UCSD-AML1 (cell line): ENCODE data around the gene CYFIP2.
"Not testable (repeated sequence)": the region's sequence is repeated elsewhere in the genome, so short reads cannot be mapped to it uniquely, and the experiment has no call there.

ENCODE experiments used
- DNase-seq: peaks from one replicate; lab custom pipeline; 2025; ENCODE audit not compliant: unreplicated experiment; lab: John Stamatoyannopoulos, UW

The CYFIP2 gene

GRCh38 chr5:157388111-157388710, 122.3 kb downstream of the CYFIP2 start:
- DNase-seq: no peak

GRCh38 chr5:157389103-157389502, 123.2 kb downstream of the CYFIP2 start:
- DNase-seq: no peak

DNA sequence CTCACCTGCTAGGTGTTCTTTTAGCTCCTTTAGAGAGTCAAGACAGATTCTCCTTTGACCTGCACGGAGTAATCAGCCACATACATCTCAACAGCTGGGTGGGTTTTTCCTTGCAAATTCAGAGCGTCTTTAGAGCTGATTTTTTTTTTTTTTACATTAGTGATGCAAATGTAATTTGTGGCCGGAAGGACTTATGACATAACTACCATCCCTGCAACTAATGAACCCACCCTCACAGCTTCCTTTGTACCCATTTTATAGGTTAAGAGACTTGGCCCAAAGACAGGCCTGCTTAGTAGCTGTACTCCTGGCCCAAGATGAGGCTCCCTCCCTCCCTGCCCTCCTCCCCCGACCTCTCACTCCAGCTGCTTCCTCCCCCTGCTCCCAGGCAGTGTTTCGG, 124.2 kb downstream of the CYFIP2 start:
- no peak for DNase-seq

DNA sequence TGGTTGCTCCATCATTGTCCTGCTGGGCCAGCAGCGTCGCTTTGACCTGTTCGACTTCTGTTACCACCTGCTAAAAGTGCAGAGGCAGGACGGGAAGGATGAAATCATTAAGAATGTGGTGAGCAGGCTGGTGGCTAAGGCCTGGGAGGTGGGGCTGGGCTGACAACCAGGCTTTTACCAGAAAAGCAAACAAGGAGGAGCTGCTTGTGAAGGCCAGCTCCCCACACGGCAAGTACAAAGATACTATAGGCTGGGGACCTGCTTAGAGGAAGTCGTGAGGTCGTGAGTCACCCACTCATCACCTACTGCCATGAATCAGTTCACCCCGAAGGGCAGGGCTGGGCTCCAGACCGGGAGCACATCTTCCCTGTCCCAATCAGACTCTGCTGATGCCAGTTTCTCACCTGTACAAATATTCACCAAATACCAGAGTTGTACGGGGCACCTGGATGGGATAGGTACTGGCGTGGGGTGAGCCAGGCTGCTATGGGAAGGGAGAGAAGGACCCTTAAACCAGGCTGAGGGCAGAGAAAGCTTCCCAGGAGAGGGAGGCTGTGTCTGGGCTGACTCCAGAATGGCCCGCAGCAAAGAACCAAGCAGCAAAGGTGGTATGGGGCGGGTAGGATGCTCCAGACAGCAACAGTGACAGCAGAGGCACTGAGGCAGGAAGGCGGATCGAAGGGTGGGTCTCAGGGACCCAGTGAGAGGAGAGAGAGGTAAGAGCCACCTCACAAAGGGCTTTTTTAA, 124.8 kb downstream of the CYFIP2 start:
- DNase-seq: no peak

GRCh38 chr5:157398305-157398704, 132.4 kb downstream of the CYFIP2 start:
- DNase-seq: no peak

GRCh38 chr5:157400741-157401495, 135.0 kb downstream of the CYFIP2 start:
- no peak for DNase-seq

DNA sequence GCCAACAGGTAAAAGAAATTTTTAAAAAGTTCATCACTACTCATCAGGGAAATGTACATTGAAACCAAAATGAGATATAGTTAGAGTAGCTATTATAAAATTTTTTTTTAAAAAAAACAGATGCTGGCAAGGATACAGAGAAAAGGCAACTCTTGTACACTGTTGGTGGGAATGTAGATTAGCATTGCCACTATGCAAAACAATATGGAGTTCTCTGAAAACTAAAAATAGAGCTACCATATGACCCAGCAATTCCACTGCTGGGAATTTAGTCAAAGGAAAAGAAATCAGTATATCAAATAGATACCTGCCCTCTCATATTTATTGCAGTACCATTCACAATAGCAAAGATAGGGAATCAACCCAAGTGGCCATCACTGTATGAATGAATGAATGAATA, 149.9 kb downstream of the CYFIP2 start:
- DNase-seq: no peak

DNA sequence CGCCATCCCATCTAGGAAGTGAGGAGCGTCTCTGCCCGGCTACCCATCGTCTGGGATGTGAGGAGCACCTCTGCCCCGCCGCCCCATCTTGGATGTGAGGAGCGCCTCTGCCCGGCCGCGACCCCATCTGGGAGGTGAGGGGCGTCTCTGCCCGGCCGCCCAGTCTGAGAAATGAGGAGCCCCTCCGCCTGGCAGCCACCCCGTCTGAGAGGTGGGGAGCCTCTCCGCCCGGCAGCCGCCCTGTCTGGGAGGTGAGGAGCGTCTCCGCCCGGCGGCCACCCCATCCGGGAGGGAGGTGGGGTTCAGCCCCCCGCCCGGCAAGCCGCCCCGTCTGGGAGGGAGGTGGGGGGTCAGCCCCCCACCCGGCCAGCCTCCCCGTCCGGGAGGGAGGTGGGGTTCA, 153.6 kb downstream of the CYFIP2 start:
- not testable (repeated sequence) for DNase-seq

- not testable (repeated sequence) for DNase-seq
Measured at GRCh38 chr5:157429920-157430319, 164.0 kb downstream of the CYFIP2 start.

DNA sequence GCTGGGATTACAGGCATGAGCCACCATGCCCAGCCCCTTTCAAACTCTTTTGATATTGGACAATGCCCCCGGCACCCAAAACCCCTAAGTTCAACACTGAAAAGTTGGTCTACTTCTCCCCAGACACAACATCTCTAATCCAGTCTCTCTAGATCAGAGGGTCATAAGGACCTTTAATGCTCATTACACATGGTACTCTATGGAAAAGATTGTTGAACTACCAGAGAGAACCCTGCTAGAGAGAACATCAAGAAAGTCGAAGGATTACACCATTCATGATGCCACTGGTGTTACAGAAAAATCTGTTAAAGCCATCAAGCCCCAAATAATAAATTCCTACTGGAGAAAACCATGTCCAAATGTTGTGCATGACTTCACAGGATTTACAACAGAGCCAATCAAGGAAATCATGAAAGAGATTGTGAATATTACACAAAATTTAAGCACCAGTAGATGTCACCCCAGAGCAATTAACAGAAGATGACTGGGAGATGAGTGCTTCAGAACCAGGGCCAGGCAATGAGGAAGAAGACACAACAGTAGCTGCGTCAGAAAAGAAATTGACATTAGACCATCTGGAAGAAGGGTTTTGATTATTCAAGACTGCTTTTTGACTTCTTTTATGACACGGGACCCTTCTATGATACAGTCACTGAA, 165.7 kb downstream of the CYFIP2 start:
- no peak for DNase-seq

DNA sequence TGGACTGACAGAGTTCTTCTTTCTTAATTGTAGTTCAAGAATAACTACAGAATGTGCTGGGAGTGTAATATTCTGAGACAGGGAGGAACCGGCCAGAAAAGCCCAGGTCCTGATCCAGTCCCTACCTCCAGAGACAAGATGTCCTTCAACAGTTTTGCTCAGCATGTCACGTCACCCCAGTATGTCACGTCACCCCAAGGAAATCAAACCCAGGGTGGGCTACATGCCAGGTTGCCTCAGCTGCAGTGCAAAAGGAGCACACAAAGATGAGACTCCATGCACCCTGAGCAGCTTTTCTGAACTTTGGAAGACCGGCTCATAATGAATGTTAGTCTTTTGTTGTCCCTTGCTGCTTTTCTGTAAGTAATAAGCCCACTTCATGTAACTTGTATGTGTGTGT, 168.2 kb downstream of the CYFIP2 start:
- DNase-seq: no peak

DNA sequence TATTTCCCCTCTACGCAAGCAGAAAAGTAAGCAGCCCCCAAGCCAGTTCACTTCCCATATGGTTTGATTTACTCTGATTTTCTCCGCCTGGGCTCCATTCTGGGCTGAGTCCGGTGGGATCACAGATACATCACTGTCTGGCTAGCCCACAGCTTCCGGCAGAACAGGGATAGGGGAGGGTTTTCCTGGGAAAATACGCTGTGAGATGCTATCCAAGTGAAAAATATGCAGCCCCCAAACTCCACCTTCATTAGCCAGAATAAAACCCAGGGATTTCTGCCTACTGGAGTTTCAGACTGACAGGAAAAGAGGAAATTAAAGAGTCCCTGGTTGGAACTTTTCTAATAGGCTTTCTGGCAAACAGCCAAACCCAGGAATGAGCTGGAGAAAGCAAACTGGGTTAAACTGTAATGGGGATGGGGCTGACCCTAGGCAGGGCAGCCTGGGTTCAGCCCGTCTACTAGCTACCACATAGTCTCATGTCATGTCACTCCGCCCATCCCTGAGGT, 177.2 kb downstream of the CYFIP2 start:
- no peak for DNase-seq

DNA sequence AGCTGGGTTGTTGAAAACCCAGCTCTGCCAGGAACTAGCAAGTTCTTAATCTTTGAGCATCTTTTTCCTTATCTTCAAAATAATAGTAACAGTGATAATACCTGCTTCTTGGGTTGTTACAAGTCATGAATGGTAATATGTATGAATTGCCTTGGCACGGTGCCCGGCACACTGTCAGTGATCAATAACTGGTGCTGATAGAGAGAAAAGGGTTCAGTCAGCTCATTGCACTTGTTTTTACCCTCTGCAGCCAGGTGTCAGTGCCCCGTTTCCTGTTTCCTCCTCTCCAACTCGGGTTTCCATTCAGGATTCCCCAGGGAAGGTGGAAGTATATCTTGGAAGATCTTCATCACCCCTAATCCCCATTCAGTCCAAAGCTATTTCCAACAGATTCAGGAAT, 178.3 kb downstream of the CYFIP2 start:
- DNase-seq: no peak
